Fibroblast of skin of left biceps (primary cell): ENCODE measurements around the gene C5orf58.

Experiments used
- DNase-seq, 2 experiments: peaks; one replicate each; pipeline ENCODE4 v3.0.0-alpha.2; 2013; ENCODE audit warnings: low read depth in 2 of 2

The C5orf58 gene

DNA sequence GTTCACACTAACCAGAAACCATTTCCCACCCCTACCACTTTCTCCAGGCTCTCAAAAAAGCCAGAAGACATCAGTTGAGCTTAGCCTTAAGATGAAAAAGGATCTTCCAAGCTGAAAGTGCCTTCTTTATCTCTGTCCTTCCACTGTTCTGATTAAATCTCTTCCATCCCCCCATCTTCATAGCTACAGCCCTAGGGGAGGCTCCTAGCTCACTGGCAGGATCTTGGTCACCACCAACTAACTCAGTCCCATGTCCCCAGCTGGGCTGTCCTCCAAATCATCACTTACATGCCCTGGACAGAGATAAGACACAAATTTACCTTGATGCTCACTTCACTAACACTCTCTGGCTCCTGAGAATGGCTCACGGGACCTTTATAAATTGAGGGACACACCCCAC lies 50.5 kb downstream of the C5orf58 start:
- no peak for DNase-seq

DNA sequence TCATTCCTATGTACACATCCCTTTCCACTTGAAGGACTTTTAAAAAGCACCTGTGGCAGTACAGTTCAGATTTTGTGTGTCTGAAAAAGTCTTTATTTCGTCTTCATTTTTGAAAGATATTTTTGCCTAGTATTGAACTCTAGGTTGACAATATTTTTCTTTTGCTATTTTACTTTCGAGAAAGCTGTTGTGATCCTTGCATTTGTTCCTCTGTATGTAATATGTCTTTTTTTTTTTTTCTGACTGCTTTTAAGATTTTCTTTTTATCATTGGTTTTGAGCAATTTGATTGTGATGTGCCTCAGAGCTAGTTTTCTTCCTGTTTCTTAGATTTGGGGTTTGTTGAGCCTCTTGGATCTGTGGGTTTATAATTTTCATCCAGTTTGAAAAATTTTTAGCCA lies 51.4 kb downstream of the C5orf58 start:
- DNase-seq, result no peak

DNA sequence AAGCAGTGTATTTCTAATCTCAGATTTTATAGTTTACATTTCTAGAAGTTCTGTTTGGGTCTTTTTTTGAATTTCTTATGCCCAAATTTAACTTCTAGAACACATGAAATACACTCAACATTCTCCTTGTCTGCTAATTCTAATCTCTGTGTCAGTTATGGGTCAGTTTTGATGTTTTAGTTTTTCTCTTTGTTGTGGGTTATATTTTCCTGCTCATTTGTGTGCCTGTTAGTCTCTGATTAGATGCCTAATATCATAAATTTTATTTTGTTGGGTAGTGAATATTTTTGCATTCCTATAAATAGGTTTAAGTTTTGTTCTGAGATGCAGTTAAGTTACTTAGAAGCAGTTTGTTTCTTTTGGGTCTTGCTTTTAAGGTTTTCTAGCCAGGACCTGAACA lies 52.4 kb downstream of the C5orf58 start:
- no peak for DNase-seq

GRCh38 chr5:170286386-170286925 lies 53.7 kb downstream of the C5orf58 start:
- DNase-seq, result no peak

GRCh38 chr5:170287532-170287931 lies 54.7 kb downstream of the C5orf58 start:
- no peak for DNase-seq

- DNase-seq, result no peak
These were observed 55.4 kb downstream of the C5orf58 start for GRCh38 chr5:170288151-170288550.

- DNase-seq, result no peak
These were observed 55.8 kb downstream of the C5orf58 start for GRCh38 chr5:170288551-170288950.

DNA sequence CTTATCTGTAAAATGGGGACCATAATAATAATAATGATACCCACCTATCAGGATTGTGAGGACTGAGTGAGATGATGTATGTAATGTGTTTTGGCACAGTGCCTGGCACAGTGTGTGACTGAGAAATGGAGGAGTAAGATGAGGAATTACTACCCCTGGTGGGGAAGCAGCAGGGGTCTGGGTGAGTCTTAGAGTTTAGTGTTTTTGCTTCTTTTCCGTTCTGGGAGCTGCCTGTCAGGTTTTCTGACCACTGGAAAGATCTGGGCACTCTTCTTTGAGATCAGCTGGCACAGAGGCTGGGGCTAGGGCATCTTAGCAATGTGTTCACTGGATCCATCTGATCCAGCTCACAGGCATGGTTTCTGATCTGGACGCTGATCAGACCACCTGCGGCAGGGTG lies 56.3 kb downstream of the C5orf58 start:
- DNase-seq, result no peak

GRCh38 chr5:170289764-170290163 lies 57.0 kb downstream of the C5orf58 start:
- DNase-seq, result no peak

GRCh38 chr5:170290498-170290897 lies 57.7 kb downstream of the C5orf58 start:
- DNase-seq, result no peak

DNA sequence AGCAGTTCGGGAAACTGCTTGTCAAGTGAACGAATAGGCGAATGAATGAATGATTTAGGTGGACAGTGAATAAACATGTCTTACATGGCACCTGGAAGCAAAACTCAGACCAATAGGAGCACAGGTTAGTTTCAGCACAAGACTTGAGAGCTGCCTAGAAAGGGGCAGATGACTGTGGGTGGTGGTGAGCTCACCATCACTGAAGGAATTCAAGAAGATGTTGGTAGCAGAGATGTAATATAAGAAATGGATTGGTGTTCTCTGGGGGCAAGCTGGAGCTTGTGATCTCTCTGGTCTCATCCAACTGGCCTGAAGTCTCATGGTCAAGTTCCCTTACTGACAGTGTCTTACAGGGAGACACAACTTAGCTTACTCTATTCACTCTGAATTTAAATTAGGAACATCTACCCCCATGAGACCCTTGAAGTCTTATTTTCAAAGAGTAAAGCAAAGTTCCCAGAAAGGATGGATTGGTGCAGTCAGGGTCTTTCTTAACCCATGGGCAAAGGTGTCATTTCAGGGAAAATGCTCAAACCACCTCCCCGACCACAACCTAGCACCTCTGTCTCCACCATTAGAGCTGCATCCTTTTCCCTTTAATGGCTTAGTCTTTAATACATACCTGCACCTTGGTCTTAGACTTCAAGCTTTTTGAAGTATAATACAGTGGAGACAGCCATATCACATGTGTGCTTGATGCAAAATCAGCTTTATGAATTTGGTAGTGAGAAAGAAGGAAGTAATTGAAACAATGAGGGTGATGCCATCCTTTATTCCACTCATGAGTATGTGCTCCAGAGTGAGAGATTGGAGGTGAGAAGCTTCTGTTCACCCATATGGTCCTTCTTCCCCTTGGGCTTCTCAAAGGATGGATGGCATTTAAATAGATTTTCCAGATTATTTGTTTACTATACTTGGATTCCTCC lies 59.7 kb downstream of the C5orf58 start:
- DNase-seq, result no peak

GRCh38 chr5:170293273-170293672 lies 60.5 kb downstream of the C5orf58 start:
- DNase-seq, result no peak

- DNase-seq, result no peak
These were observed 61.3 kb downstream of the C5orf58 start for GRCh38 chr5:170294057-170294456.

DNA sequence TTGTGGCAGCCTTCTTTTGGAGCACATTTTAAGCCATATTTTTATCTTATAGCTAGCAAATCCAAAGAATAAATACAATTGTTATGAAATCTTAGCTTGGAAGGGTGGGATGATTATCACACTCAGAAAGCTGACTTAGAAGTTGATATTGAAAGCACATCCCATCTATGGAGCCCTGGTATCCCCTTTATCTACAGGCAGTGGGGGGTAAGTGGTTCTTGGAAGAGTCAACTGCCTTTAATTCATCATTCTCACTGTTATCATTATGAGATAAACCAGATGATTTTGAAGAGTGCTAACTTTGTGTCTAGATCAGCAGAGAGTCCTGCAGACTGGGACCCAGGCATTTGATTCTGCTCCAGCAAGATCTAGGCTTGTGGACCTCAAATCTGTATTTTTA lies 61.8 kb downstream of the C5orf58 start:
- DNase-seq, result no peak
